CD4-positive, alpha-beta T cell treated with Interleukin-17A for 4 hours (primary cell): ENCODE data around the gene OR5T3.
"Not testable (repeated sequence)": the region's sequence is repeated elsewhere in the genome, so short reads cannot be mapped to it uniquely, and the experiment has no call there.

Source experiments
- DNase-seq: peaks from one replicate; pipeline ENCODE4 v3.0.0-alpha.2; 2020; ENCODE audit warnings: mixed read lengths

The OR5T3 gene

DNA sequence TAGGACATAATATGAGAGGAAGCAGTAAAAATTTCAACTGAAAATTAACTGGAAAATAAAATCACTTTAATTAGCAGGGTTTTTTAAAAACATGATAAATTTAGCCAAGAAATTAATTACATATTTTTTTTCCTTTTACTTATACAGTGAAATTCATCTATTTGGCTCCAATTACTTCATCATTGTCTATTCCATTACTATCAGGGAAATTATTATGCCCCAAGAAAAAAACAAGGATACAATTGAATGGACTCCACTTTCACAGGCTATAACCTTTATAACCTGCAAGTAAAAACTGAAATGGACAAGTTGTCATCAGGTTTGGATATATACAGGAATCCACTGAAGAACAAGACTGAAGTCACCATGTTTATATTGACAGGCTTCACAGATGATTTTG is at the start of gene OR5T3:
OR5T3 (plus strand) TSS at position 301 of the 400 bp plus-strand sequence; CDS start at position 301, 0 bp downstream.
- DNase-seq = no peak

DNA sequence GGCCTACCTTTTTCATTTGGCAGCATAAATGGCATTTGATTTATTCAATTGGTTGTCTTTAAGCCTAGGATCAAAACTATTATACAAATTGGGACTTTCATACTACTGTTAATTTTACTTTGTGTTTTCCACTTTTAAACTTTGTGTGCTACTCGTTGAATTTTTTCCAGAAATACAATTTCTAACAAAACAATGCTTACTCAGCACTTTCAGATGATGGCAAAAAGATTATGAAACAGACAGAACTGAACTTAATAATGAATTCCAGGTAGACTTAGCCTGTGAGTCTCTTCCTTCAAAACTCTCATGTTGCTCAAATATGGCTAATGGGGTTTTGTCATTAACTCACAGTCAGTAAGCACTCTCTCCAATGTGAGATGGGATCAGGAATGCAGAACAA is 44.3 kb upstream of the OR5T3 start:
- DNase-seq = no peak

DNA sequence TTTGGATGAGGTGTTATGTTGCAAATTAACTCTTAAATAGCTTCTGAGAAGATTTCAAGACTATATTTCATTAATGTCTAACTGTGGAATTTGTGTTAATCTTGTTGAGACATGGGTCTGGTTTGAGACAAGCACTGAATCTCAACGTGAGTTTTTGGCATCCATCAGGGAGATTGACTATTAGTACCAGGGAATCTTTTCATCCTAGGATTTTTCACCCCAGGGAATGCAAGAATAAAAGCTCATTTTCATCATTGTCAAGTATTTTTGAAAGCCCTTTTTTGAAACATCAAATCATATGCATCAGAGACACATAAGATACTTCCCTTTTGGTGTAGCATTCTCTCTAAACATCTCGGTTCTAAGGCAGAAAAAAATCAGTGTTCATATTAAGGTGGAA is 37.5 kb upstream of the OR5T3 start:
- no peak for DNase-seq

DNA sequence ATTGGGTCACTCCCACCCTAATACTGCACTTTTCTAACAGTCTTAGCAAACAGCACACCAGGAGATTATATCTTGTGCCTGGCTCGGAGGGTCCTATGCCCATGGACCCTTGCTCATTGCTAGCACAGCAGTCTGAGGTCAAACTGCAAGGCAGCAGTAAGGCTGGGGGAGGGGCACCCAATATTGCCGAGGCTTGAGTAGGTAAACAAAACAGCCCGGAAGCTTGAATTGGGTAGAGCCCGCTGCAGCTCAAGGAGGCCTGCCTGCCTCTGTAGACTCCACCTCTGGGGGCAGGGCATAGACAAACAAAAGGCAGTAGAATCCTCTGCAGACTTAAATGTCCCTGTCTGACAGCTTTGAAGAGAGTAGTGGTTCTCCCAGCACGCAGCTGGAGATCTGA is 32.3 kb upstream of the OR5T3 start:
- not testable (repeated sequence) for DNase-seq

DNA sequence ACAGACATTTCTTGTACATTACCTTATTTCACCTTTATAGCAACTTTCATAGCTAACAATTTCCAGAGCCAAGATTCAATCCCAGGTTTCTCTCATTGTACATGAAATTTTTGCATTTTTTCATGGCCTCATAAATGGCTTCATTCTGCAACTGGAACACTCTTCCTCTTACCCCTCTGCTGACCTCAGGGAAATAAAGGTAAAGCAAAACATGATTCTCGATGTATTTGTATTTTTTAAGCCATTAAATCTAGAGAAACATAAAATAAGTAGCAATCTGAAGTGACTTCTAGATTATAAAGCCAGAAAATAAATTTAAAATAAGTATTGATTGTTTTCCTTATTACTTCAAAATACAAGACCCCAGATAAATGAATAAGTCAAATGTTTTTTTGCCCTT is 17.9 kb upstream of the OR5T3 start, which contains the start of gene OR5T2:
OR5T2 (minus strand) TSS at position 101 of the 400 bp plus-strand sequence. CDS start 1,193 bp downstream, outside the sequence.
- DNase-seq = no peak

DNA sequence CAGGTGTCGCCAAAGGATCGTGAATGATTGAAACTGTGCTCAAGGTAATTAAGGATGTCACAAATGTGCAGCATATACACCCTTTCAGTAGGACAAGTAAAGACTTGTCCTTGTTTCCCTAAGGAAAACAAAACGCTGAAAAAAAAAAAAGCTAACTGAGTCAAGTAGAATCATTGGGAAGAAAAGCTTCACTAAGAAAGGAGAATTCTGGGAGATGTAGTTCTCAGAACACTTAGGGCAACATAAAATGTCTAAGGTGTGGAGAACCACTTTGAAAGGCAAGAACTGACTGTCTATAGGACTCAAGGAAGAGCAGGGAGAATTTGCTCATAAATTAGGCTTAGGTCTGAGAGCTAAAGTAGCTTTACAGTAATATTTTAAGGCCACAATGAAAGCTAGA is 19.0 kb downstream of the OR5T3 start:
- no peak for DNase-seq

DNA sequence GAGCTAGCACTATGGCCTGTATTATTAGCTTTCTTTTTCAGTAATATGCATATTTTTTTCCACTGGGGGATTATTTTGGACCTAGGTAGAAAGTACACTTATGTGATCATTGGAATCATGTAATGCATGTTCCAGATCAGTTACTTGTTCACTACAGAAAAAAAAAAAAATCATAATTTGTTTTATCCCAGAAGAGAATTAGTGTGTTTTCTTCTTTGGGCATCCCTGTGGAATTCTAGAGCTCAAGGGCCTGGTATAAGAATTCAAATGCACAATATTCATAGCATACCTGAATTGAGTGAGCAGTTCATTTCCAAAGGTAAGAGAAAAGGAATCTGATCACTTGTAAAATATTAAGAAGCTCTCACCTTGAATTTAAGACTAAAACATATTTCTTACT is 21.8 kb downstream of the OR5T3 start, which contains the start of gene OR5T1:
OR5T1 (plus strand) TSS at position 301 of the 400 bp plus-strand sequence. CDS start 1,485 bp downstream, outside the sequence.
- no peak for DNase-seq

DNA sequence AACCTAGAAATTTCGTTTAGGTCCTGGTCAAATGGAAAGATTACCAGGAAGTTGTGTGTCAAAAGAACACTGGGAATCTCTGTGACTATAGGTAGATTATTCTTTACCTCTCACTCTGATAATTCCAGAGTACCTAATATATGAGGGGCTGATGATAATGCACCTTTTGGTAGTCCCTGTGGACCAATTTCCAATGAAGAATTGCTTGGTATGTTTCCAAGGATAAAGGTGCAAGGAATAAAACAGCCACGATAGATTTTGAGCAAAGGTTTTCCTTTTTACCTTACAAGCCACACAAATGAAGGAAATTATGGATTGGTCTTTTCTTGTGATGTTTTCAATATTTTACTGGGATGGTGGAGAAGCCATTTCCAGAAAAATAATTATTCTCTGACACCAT is 40.1 kb downstream of the OR5T3 start, which contains the start of gene OR8H1:
OR8H1 (minus strand) TSS at position 101 of the 400 bp plus-strand sequence. CDS start 1,192 bp downstream, outside the sequence.
- no peak for DNase-seq

DNA sequence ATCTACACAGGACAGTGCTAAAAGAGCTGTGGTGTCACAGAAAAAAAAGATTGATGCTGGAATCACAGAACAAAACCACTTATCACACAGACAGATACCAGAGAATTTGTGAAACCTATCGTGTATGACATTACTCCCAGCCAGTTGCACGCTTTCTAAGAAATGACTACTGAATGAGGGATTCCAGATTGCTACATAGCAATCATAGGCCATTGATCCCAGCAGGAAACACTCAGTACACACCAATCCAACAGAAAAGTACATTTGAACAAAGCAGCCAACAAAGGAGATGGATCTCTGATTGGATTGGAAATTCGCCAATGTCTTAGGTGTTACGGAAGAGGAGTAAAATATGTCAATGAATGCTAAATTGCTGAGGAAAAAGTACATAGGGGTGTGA is 44.8 kb downstream of the OR5T3 start:
- no peak for DNase-seq
